NCI-H1105 treated with DMSO at 0.1 percent for 48 hours (cell line): ENCODE results near the gene DGCR6.
"Not testable (repeated sequence)": the region's sequence is repeated elsewhere in the genome, so short reads cannot be mapped to it uniquely, and the experiment has no call there.

Experiments
- DNase-seq: peaks from one replicate; lab custom pipeline; 2025; lab: John Stamatoyannopoulos, UW

DGCR6 gene

DNA sequence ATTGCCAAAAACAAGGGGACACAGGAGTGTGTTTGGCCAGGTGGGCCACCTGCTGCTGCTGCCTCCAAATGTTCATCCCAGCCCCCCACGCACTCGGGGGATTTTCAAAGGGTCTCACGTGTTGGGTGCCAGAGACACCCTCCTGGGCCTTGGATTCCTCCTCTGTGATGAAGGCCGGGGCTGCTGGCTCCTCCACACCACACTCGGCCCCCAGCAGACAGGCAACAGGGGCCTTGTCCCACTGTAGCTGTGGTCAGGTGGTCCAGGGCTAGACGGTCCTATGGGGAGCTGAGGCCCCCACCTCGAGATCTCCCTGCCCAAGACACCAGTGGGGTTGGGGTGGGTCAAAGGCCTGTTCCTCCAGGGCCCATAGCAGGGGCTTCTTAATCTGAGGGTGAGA lies 55.1 kb downstream of the DGCR6 start:
- not testable (repeated sequence) for DNase-seq
